Measurements from ENCODE around the gene TRNT1.

Gene TRNT1

GRCh38 chr3:3126477-3127431 is at the start of gene TRNT1:
TRNT1 (plus strand) TSS chr3:3126940; CDS start chr3:3129041, 2,101 bp downstream.
- H3K4me3 ChIP-seq (ENCODE audit: low read length), result peak within 1 kb of the TSS; percentile 96
- H3K9ac ChIP-seq (ENCODE audit: low read length), result peak within 1 kb of the TSS; percentile 96
- H3K4me1 ChIP-seq (ENCODE audit: control insufficient read depth, insufficient read depth, low read length), result no peaks in the 10 kb centered on the region
- peaks cover 5% of the 10 kb centered on the region for H3K36me3 ChIP-seq (ENCODE audit: control insufficient read depth, insufficient read depth, low read length)
- no peaks in the 10 kb centered on the region for H3K27me3 ChIP-seq (ENCODE audit: control insufficient read depth, insufficient read depth, low read length)
- peak within 1 kb of the TSS; percentile 93 for H3K27ac ChIP-seq (ENCODE audit: low read depth, low read length)

GRCh38 chr3:3080309-3080708 is 46.4 kb upstream of the TRNT1 start:
- no peak overlapping the region for H3K27ac ChIP-seq (ENCODE audit: low read depth, low read length)
- no peaks in the 10 kb centered on the region for H3K27me3 ChIP-seq (ENCODE audit: control insufficient read depth, insufficient read depth, low read length)
- no peaks in the 10 kb centered on the region for H3K36me3 ChIP-seq (ENCODE audit: control insufficient read depth, insufficient read depth, low read length)
- no peaks in the 10 kb centered on the region for H3K4me1 ChIP-seq (ENCODE audit: control insufficient read depth, insufficient read depth, low read length)
- no peak overlapping the region for H3K9ac ChIP-seq (ENCODE audit: low read length)
- H3K4me3 ChIP-seq (ENCODE audit: low read length), result no peak overlapping the region

GRCh38 chr3:3081381-3082233 is 45.1 kb upstream of the TRNT1 start:
- H3K4me3 ChIP-seq (ENCODE audit: low read length), result no peak overlapping the region
- H3K27me3 ChIP-seq (ENCODE audit: control insufficient read depth, insufficient read depth, low read length), result no peaks in the 10 kb centered on the region
- no peaks in the 10 kb centered on the region for H3K36me3 ChIP-seq (ENCODE audit: control insufficient read depth, insufficient read depth, low read length)
- no peaks in the 10 kb centered on the region for H3K4me1 ChIP-seq (ENCODE audit: control insufficient read depth, insufficient read depth, low read length)
- H3K9ac ChIP-seq (ENCODE audit: low read length), result no peak overlapping the region
- H3K27ac ChIP-seq (ENCODE audit: low read depth, low read length), result no peak overlapping the region

GRCh38 chr3:3082234-3082924 is 44.4 kb upstream of the TRNT1 start:
- Histone ChIP-seq H3K4me3 (ENCODE audit: low read length) (no peak overlapping the region), H3K27me3 (ENCODE audit: control insufficient read depth, insufficient read depth, low read length) (no peaks in the 10 kb centered on the region), H3K36me3 (ENCODE audit: control insufficient read depth, insufficient read depth, low read length) (no peaks in the 10 kb centered on the region), H3K4me1 (ENCODE audit: control insufficient read depth, insufficient read depth, low read length) (no peaks in the 10 kb centered on the region), H3K27ac (ENCODE audit: low read depth, low read length) (no peak overlapping the region), H3K9ac (ENCODE audit: low read length) (no peak overlapping the region)

- H3K4me3 ChIP-seq (ENCODE audit: low read length), result no peak overlapping the region
- H3K9ac ChIP-seq (ENCODE audit: low read length), result no peak overlapping the region
- no peak overlapping the region for H3K27ac ChIP-seq (ENCODE audit: low read depth, low read length)
- H3K4me1 ChIP-seq (ENCODE audit: control insufficient read depth, insufficient read depth, low read length), result no peaks in the 10 kb centered on the region
- H3K36me3 ChIP-seq (ENCODE audit: control insufficient read depth, insufficient read depth, low read length), result no peaks in the 10 kb centered on the region
- H3K27me3 ChIP-seq (ENCODE audit: control insufficient read depth, insufficient read depth, low read length), result no peaks in the 10 kb centered on the region
These were observed 41.9 kb upstream of the TRNT1 start for GRCh38 chr3:3084890-3085289.

- Histone ChIP-seq H3K4me1 (ENCODE audit: control insufficient read depth, insufficient read depth, low read length) (no peaks in the 10 kb centered on the region), H3K9ac (ENCODE audit: low read length) (no peak overlapping the region), H3K36me3 (ENCODE audit: control insufficient read depth, insufficient read depth, low read length) (no peaks in the 10 kb centered on the region), H3K27me3 (ENCODE audit: control insufficient read depth, insufficient read depth, low read length) (no peaks in the 10 kb centered on the region), H3K27ac (ENCODE audit: low read depth, low read length) (no peak overlapping the region), H3K4me3 (ENCODE audit: low read length) (no peak overlapping the region)
These were observed 41.0 kb upstream of the TRNT1 start for GRCh38 chr3:3085782-3086181.

- no peak overlapping the region for H3K4me3 ChIP-seq (ENCODE audit: low read length)
- H3K9ac ChIP-seq (ENCODE audit: low read length), result no peak overlapping the region
- no peak overlapping the region for H3K27ac ChIP-seq (ENCODE audit: low read depth, low read length)
- no peaks in the 10 kb centered on the region for H3K36me3 ChIP-seq (ENCODE audit: control insufficient read depth, insufficient read depth, low read length)
- no peaks in the 10 kb centered on the region for H3K27me3 ChIP-seq (ENCODE audit: control insufficient read depth, insufficient read depth, low read length)
- H3K4me1 ChIP-seq (ENCODE audit: control insufficient read depth, insufficient read depth, low read length), result no peaks in the 10 kb centered on the region
These were observed 40.5 kb upstream of the TRNT1 start for GRCh38 chr3:3086239-3086638.

- Histone ChIP-seq H3K27ac (ENCODE audit: low read depth, low read length) (no peak overlapping the region), H3K27me3 (ENCODE audit: control insufficient read depth, insufficient read depth, low read length) (no peaks in the 10 kb centered on the region), H3K9ac (ENCODE audit: low read length) (no peak overlapping the region), H3K36me3 (ENCODE audit: control insufficient read depth, insufficient read depth, low read length) (no peaks in the 10 kb centered on the region), H3K4me3 (ENCODE audit: low read length) (no peak overlapping the region), H3K4me1 (ENCODE audit: control insufficient read depth, insufficient read depth, low read length) (no peaks in the 10 kb centered on the region)
These were observed 39.5 kb upstream of the TRNT1 start for GRCh38 chr3:3087279-3087678.

- no peak overlapping the region for H3K9ac ChIP-seq (ENCODE audit: low read length)
- H3K4me1 ChIP-seq (ENCODE audit: control insufficient read depth, insufficient read depth, low read length), result no peaks in the 10 kb centered on the region
- no peak overlapping the region for H3K4me3 ChIP-seq (ENCODE audit: low read length)
- no peaks in the 10 kb centered on the region for H3K36me3 ChIP-seq (ENCODE audit: control insufficient read depth, insufficient read depth, low read length)
- H3K27me3 ChIP-seq (ENCODE audit: control insufficient read depth, insufficient read depth, low read length), result no peaks in the 10 kb centered on the region
- no peak overlapping the region for H3K27ac ChIP-seq (ENCODE audit: low read depth, low read length)
These were observed 38.8 kb upstream of the TRNT1 start for GRCh38 chr3:3087716-3088465.

- H3K4me1 ChIP-seq (ENCODE audit: control insufficient read depth, insufficient read depth, low read length), result no peaks in the 10 kb centered on the region
- H3K4me3 ChIP-seq (ENCODE audit: low read length), result no peak overlapping the region
- no peak overlapping the region for H3K9ac ChIP-seq (ENCODE audit: low read length)
- no peaks in the 10 kb centered on the region for H3K36me3 ChIP-seq (ENCODE audit: control insufficient read depth, insufficient read depth, low read length)
- H3K27ac ChIP-seq (ENCODE audit: low read depth, low read length), result no peak overlapping the region
- H3K27me3 ChIP-seq (ENCODE audit: control insufficient read depth, insufficient read depth, low read length), result no peaks in the 10 kb centered on the region
These were observed 37.7 kb upstream of the TRNT1 start for GRCh38 chr3:3089017-3089416.

- Histone ChIP-seq H3K27ac (ENCODE audit: low read depth, low read length) (no peak overlapping the region), H3K4me1 (ENCODE audit: control insufficient read depth, insufficient read depth, low read length) (no peaks in the 10 kb centered on the region), H3K4me3 (ENCODE audit: low read length) (no peak overlapping the region), H3K9ac (ENCODE audit: low read length) (no peak overlapping the region), H3K36me3 (ENCODE audit: control insufficient read depth, insufficient read depth, low read length) (no peaks in the 10 kb centered on the region), H3K27me3 (ENCODE audit: control insufficient read depth, insufficient read depth, low read length) (no peaks in the 10 kb centered on the region)
These were observed 28.8 kb upstream of the TRNT1 start for GRCh38 chr3:3097958-3098357.

All from rectal smooth muscle tissue (tissue), 1 donor.